KOPT-K1 (cell line): ENCODE data around the gene RABGAP1L.

ENCODE experiments used
- H3K27ac ChIP-seq: fragments of 200-600 bp; sonication (generic); 2 replicates; pipeline ENCODE4 v1.5.1; 2016; ENCODE audit warnings: antibody characterized with exemption, mild to moderate bottlenecking, low read depth, low read length; ENCODE audit not compliant: poor library complexity, severe bottlenecking
- H3K36me3 ChIP-seq: fragments of 200-600 bp; sonication (generic); 2 replicates; pipeline ENCODE4 v1.5.1; 2017; ENCODE audit warnings: antibody characterized with exemption, mild to moderate bottlenecking, low read length, moderate library complexity; ENCODE audit not compliant: insufficient read depth
- H3K9me3 ChIP-seq: fragments of 200-600 bp; sonication (generic); 2 replicates; pipeline ENCODE4 v1.5.1; 2017; ENCODE audit warnings: antibody characterized with exemption, low read length, mild to moderate bottlenecking; ENCODE audit not compliant: insufficient read depth, poor library complexity, severe bottlenecking

Gene RABGAP1L

GRCh38 chr1:174413632-174414031, 254.3 kb downstream of the RABGAP1L start:
- no peak overlapping the region for H3K27ac ChIP-seq
- no peaks in the 10 kb centered on the region for H3K36me3 ChIP-seq
- H3K9me3 ChIP-seq: no peaks in the 10 kb centered on the region

- H3K9me3 ChIP-seq: no peaks in the 10 kb centered on the region
- peak overlapping the region; percentile 64 for H3K27ac ChIP-seq
- H3K36me3 ChIP-seq: no peaks in the 10 kb centered on the region
Measured at GRCh38 chr1:174414203-174414602, 254.9 kb downstream of the RABGAP1L start.

- Histone ChIP-seq H3K27ac (no peak overlapping the region), H3K36me3 (no peaks in the 10 kb centered on the region), H3K9me3 (no peaks in the 10 kb centered on the region)
Measured at GRCh38 chr1:174415506-174415905, 256.2 kb downstream of the RABGAP1L start.

- H3K36me3 ChIP-seq: no peaks in the 10 kb centered on the region
- no peak overlapping the region for H3K27ac ChIP-seq
- no peaks in the 10 kb centered on the region for H3K9me3 ChIP-seq
Measured at GRCh38 chr1:174417921-174418320, 258.6 kb downstream of the RABGAP1L start.

- Histone ChIP-seq H3K27ac (no peak overlapping the region), H3K36me3 (no peaks in the 10 kb centered on the region), H3K9me3 (no peaks in the 10 kb centered on the region)
Measured at GRCh38 chr1:174425121-174425520, 265.8 kb downstream of the RABGAP1L start.

- Histone ChIP-seq H3K27ac (no peak overlapping the region), H3K36me3 (no peaks in the 10 kb centered on the region), H3K9me3 (no peaks in the 10 kb centered on the region)
Measured at GRCh38 chr1:174426153-174426552, 266.8 kb downstream of the RABGAP1L start.

- no peaks in the 10 kb centered on the region for H3K9me3 ChIP-seq
- no peaks in the 10 kb centered on the region for H3K36me3 ChIP-seq
- no peak overlapping the region for H3K27ac ChIP-seq
Measured at GRCh38 chr1:174428033-174428432, 268.7 kb downstream of the RABGAP1L start.

GRCh38 chr1:174428739-174429138, 269.4 kb downstream of the RABGAP1L start:
- H3K36me3 ChIP-seq: no peaks in the 10 kb centered on the region
- no peaks in the 10 kb centered on the region for H3K9me3 ChIP-seq
- H3K27ac ChIP-seq: no peak overlapping the region

- no peaks in the 10 kb centered on the region for H3K36me3 ChIP-seq
- no peak overlapping the region for H3K27ac ChIP-seq
- H3K9me3 ChIP-seq: peaks cover 4% of the 10 kb centered on the region
Measured at GRCh38 chr1:174433451-174433850, 274.1 kb downstream of the RABGAP1L start.

GRCh38 chr1:174445351-174445750, 286.0 kb downstream of the RABGAP1L start:
- Histone ChIP-seq H3K27ac (no peak overlapping the region), H3K36me3 (no peaks in the 10 kb centered on the region), H3K9me3 (no peaks in the 10 kb centered on the region)

GRCh38 chr1:174445817-174446216, 286.5 kb downstream of the RABGAP1L start:
- no peaks in the 10 kb centered on the region for H3K9me3 ChIP-seq
- H3K36me3 ChIP-seq: no peaks in the 10 kb centered on the region
- H3K27ac ChIP-seq: no peak overlapping the region

- H3K27ac ChIP-seq: no peak within 1 kb of the TSS
- H3K9me3 ChIP-seq: no peaks in the 10 kb centered on the region
- H3K36me3 ChIP-seq: no peaks in the 10 kb centered on the region
Measured at GRCh38 chr1:174447866-174448530, 288.7 kb downstream of the RABGAP1L start, which contains the start of gene GPR52. Gene GPR52 (plus strand): TSS chr1:174447964. CDS start chr1:174448112, 148 bp downstream.

GRCh38 chr1:174448531-174448883, 289.2 kb downstream of the RABGAP1L start:
- H3K9me3 ChIP-seq: no peaks in the 10 kb centered on the region
- H3K36me3 ChIP-seq: no peaks in the 10 kb centered on the region
- H3K27ac ChIP-seq: no peak overlapping the region

GRCh38 chr1:174448974-174449373, 289.7 kb downstream of the RABGAP1L start:
- H3K9me3 ChIP-seq: no peaks in the 10 kb centered on the region
- H3K36me3 ChIP-seq: no peaks in the 10 kb centered on the region
- H3K27ac ChIP-seq: no peak overlapping the region

GRCh38 chr1:174451408-174451807, 292.1 kb downstream of the RABGAP1L start:
- Histone ChIP-seq H3K9me3 (no peaks in the 10 kb centered on the region), H3K27ac (no peak overlapping the region), H3K36me3 (no peaks in the 10 kb centered on the region)

GRCh38 chr1:174465855-174466254, 306.5 kb downstream of the RABGAP1L start:
- H3K36me3 ChIP-seq: no peaks in the 10 kb centered on the region
- H3K9me3 ChIP-seq: no peaks in the 10 kb centered on the region
- H3K27ac ChIP-seq: no peak overlapping the region
